ENCODE results near the gene CBX1.
A peak's percentile ranks its signal among the peaks of the same experiment; 100 is the strongest.
"Not testable (repeated sequence)": the region's sequence is repeated elsewhere in the genome, so short reads cannot be mapped to it uniquely, and the experiment has no call there.

Gene CBX1

DNA sequence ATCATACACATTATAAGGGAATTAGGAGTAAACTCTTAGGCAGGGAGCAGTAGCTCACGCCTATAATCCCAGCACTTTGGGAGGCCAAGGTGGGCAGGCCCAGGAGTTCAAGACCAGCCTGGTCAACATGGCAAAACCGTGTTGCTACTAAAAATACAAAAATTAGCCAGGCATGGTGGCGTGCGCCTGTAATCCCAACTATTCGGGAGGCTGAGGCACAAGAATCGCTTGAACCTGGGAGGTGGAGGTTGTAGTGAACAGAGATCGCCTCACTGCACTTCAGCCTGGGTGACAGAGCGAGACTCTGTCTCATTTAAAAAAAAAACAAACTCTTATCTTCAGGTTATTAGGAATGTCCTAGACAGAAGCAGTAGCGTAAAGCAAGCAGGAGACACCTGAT is 28.5 kb downstream of the CBX1 start:
- peaks cover 18% of the 10 kb centered on the region; the same call in 1 of the 2 replicates for H3K36me3 ChIP-seq (ENCODE audit: insufficient read depth, low read length)
- not testable (repeated sequence) for H2AFZ ChIP-seq (ENCODE audit: low read length, unreplicated experiment); H3K4me3 ChIP-seq (ENCODE audit: low read depth, low read length); H3K27ac ChIP-seq (ENCODE audit: low read depth, low read length); H3K27me3 ChIP-seq (ENCODE audit: insufficient read depth, low read length)
- H3K79me2 ChIP-seq (ENCODE audit: control insufficient read depth, insufficient read depth, low read length, unreplicated experiment): peaks cover 11% of the 10 kb centered on the region
- H3K4me1 ChIP-seq (ENCODE audit: control insufficient read depth, insufficient read depth, low read length, unreplicated experiment): peaks cover 18% of the 10 kb centered on the region

GRCh38 chr17:48071654-48072053 is 29.6 kb downstream of the CBX1 start:
- Histone ChIP-seq H2AFZ (ENCODE audit: low read length, unreplicated experiment) (no peak overlapping the region), H3K27ac (ENCODE audit: low read depth, low read length) (no peak overlapping the region), H3K27me3 (ENCODE audit: insufficient read depth, low read length) (no peaks in the 10 kb centered on the region), H3K36me3 (ENCODE audit: insufficient read depth, low read length) (peaks cover 16% of the 10 kb centered on the region; the same call in 1 of the 2 replicates), H3K79me2 (ENCODE audit: control insufficient read depth, insufficient read depth, low read length, unreplicated experiment) (peaks cover 7% of the 10 kb centered on the region), H3K4me1 (ENCODE audit: control insufficient read depth, insufficient read depth, low read length, unreplicated experiment) (peaks cover 22% of the 10 kb centered on the region), H3K4me3 (ENCODE audit: low read depth, low read length) (no peak overlapping the region)

- no peak overlapping the region for H2AFZ ChIP-seq (ENCODE audit: low read length, unreplicated experiment)
- H3K36me3 ChIP-seq (ENCODE audit: insufficient read depth, low read length): peaks cover 18% of the 10 kb centered on the region
- peaks cover 6% of the 10 kb centered on the region for H3K79me2 ChIP-seq (ENCODE audit: control insufficient read depth, insufficient read depth, low read length, unreplicated experiment)
- no peaks in the 10 kb centered on the region for H3K27me3 ChIP-seq (ENCODE audit: insufficient read depth, low read length)
- no peak overlapping the region for H3K4me3 ChIP-seq (ENCODE audit: low read depth, low read length)
- H3K27ac ChIP-seq (ENCODE audit: low read depth, low read length): 0 out of 2 replicates have a peak overlapping the region, but pooled peaks have one; percentile 13
- H3K4me1 ChIP-seq (ENCODE audit: control insufficient read depth, insufficient read depth, low read length, unreplicated experiment): peaks cover 31% of the 10 kb centered on the region
Measured at GRCh38 chr17:48070195-48070594, 31.1 kb downstream of the CBX1 start.

DNA sequence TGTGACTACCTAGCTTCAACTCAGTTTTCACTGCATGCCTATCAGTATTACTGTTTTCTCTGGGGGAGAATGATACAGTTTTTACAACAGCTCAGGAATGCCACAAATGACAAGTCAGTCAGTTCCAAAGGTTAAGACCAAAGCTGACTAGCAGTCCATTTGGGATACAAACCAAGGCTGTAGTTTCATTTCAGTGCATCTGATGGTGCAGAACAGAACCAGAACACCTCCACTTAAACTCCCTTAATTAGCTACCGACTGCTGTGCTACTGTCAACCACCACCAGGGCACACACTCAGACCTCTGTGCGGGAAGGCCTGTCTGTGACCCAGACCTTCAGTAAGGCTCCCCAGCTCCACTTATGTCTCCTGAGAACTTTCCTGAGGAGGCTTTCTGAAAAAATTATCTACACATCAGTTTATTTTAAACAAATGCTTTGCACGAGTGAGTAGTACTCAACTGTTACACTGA is 32.8 kb downstream of the CBX1 start:
- H3K79me2 ChIP-seq (ENCODE audit: control insufficient read depth, insufficient read depth, low read length, unreplicated experiment): peaks cover 6% of the 10 kb centered on the region
- no peak overlapping the region for H2AFZ ChIP-seq (ENCODE audit: low read length, unreplicated experiment)
- H3K27ac ChIP-seq (ENCODE audit: low read depth, low read length): peak overlapping the region; percentile 51
- H3K4me1 ChIP-seq (ENCODE audit: control insufficient read depth, insufficient read depth, low read length, unreplicated experiment): peaks cover 25% of the 10 kb centered on the region
- H3K4me3 ChIP-seq (ENCODE audit: low read depth, low read length): no peak overlapping the region
- peaks cover 24% of the 10 kb centered on the region for H3K36me3 ChIP-seq (ENCODE audit: insufficient read depth, low read length)
- no peaks in the 10 kb centered on the region for H3K27me3 ChIP-seq (ENCODE audit: insufficient read depth, low read length)

DNA sequence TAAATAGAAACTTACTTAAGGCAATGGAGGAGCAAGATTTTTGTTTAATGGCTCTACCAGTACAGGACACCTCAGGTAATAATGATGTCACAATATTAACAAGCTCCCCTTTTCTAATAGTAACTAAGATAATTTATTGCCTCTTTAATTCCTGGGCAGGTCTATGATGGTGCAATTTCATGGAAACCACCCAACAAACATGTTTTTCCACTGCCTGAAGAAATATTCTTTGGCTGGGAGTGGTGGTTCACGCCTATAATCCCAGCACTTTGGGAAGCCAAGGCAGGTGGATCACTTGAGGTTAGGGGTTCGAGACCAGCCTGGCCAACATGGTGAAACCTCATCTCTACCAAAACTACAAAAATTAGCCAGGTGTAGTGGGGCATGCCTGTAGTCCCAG is 33.5 kb downstream of the CBX1 start:
- not testable (repeated sequence) for H3K79me2 ChIP-seq (ENCODE audit: control insufficient read depth, insufficient read depth, low read length, unreplicated experiment); H3K4me3 ChIP-seq (ENCODE audit: low read depth, low read length); H3K27me3 ChIP-seq (ENCODE audit: insufficient read depth, low read length); H2AFZ ChIP-seq (ENCODE audit: low read length, unreplicated experiment)
- Histone ChIP-seq H3K27ac (ENCODE audit: low read depth, low read length) (peak overlapping the region; percentile 51), H3K36me3 (ENCODE audit: insufficient read depth, low read length) (peaks cover 28% of the 10 kb centered on the region), H3K4me1 (ENCODE audit: control insufficient read depth, insufficient read depth, low read length, unreplicated experiment) (peaks cover 25% of the 10 kb centered on the region)

- Histone ChIP-seq H3K27me3 (ENCODE audit: insufficient read depth, low read length) (no peaks in the 10 kb centered on the region), H3K27ac (ENCODE audit: low read depth, low read length) (no peak overlapping the region), H3K4me1 (ENCODE audit: control insufficient read depth, insufficient read depth, low read length, unreplicated experiment) (peaks cover 25% of the 10 kb centered on the region), H3K36me3 (ENCODE audit: insufficient read depth, low read length) (peaks cover 31% of the 10 kb centered on the region), H3K4me3 (ENCODE audit: low read depth, low read length) (no peak overlapping the region), H2AFZ (ENCODE audit: low read length, unreplicated experiment) (no peak overlapping the region), H3K79me2 (ENCODE audit: control insufficient read depth, insufficient read depth, low read length, unreplicated experiment) (peaks cover 6% of the 10 kb centered on the region)
Measured at GRCh38 chr17:48067245-48067644, 34.0 kb downstream of the CBX1 start.

GRCh38 chr17:48066656-48067055 is 34.6 kb downstream of the CBX1 start:
- Histone ChIP-seq H3K4me1 (ENCODE audit: control insufficient read depth, insufficient read depth, low read length, unreplicated experiment) (peaks cover 25% of the 10 kb centered on the region), H3K4me3 (ENCODE audit: low read depth, low read length) (no peak overlapping the region), H3K27me3 (ENCODE audit: insufficient read depth, low read length) (no peaks in the 10 kb centered on the region), H3K36me3 (ENCODE audit: insufficient read depth, low read length) (peaks cover 37% of the 10 kb centered on the region), H3K79me2 (ENCODE audit: control insufficient read depth, insufficient read depth, low read length, unreplicated experiment) (peaks cover 6% of the 10 kb centered on the region), H3K27ac (ENCODE audit: low read depth, low read length) (peak overlapping the region; percentile 36), H2AFZ (ENCODE audit: low read length, unreplicated experiment) (no peak overlapping the region)

DNA sequence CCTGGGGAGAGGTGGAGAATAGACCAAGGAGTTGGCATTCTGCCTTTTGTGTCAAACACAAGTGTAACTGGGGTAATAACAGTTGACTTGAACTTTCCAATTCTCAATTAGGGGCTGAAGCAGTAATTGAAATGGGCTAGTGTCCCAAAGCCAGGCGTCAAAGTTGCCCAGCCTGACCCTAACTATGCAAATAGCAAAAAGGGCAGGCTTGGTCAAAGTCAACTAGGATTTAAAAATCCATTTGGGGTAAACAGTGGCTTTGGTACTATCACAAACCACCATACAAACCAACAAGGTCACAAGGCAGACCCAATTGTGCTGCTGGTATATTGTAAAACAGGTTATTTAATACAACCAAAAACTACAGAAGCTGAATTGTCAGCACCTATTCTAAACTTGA is 35.1 kb downstream of the CBX1 start:
- H3K79me2 ChIP-seq (ENCODE audit: control insufficient read depth, insufficient read depth, low read length, unreplicated experiment): peaks cover 6% of the 10 kb centered on the region
- H3K27ac ChIP-seq (ENCODE audit: low read depth, low read length): 0 out of 2 replicates have a peak overlapping the region, but pooled peaks have one; percentile 36
- no peak overlapping the region for H2AFZ ChIP-seq (ENCODE audit: low read length, unreplicated experiment)
- H3K36me3 ChIP-seq (ENCODE audit: insufficient read depth, low read length): peaks cover 34% of the 10 kb centered on the region
- H3K4me1 ChIP-seq (ENCODE audit: control insufficient read depth, insufficient read depth, low read length, unreplicated experiment): peaks cover 27% of the 10 kb centered on the region
- no peaks in the 10 kb centered on the region for H3K27me3 ChIP-seq (ENCODE audit: insufficient read depth, low read length)
- no peak overlapping the region for H3K4me3 ChIP-seq (ENCODE audit: low read depth, low read length)

DNA sequence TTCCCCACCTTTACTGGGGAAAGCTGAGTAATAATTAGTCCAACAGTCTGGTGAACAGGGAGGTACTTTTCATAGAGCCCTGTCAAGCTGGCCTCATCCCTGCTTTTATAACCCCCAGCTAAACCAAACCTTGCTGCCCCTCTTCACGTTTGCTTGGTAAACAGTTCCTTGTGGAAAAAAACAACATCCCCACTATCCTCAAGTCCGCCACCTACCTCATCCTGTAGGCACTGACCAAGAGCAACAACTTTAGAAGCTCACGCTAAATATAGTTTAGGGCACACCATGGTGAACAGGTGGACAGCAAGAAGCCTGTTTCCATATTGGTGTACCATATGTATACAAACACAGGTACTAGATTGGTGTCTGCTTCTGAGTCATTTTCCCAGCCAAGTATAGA is 36.6 kb downstream of the CBX1 start:
- Histone ChIP-seq H3K79me2 (ENCODE audit: control insufficient read depth, insufficient read depth, low read length, unreplicated experiment) (peaks cover 6% of the 10 kb centered on the region), H3K27ac (ENCODE audit: low read depth, low read length) (no peak overlapping the region), H3K36me3 (ENCODE audit: insufficient read depth, low read length) (peaks cover 36% of the 10 kb centered on the region), H2AFZ (ENCODE audit: low read length, unreplicated experiment) (no peak overlapping the region), H3K27me3 (ENCODE audit: insufficient read depth, low read length) (no peaks in the 10 kb centered on the region), H3K4me1 (ENCODE audit: control insufficient read depth, insufficient read depth, low read length, unreplicated experiment) (peaks cover 35% of the 10 kb centered on the region), H3K4me3 (ENCODE audit: low read depth, low read length) (no peak overlapping the region)

GRCh38 chr17:48062273-48062672 is 39.0 kb downstream of the CBX1 start:
- Histone ChIP-seq H3K4me1 (ENCODE audit: control insufficient read depth, insufficient read depth, low read length, unreplicated experiment) (peaks cover 21% of the 10 kb centered on the region), H3K36me3 (ENCODE audit: insufficient read depth, low read length) (peaks cover 45% of the 10 kb centered on the region), H3K4me3 (ENCODE audit: low read depth, low read length) (no peak overlapping the region)

DNA sequence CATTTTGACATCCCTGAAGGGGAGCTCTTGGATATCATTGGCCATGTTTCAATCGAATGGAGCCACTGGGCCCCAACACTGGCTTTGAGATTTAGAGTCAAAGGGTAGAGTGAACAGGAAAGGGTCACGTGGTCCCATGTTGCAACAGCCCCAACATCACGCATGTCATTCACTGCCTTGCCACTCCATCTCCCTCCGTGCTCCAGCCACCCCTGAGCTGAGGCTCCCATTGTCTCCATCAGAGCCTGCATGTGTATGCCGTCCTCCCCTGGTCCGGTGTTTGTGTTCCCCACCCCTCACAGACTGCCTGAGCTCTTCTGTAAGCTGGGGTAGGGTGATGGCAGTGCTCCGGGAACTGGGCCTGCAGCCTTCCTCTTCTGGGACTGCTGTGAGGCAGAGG is 41.0 kb downstream of the CBX1 start:
- no peaks in the 10 kb centered on the region for H3K27me3 ChIP-seq (ENCODE audit: insufficient read depth, low read length)
- no peak overlapping the region for H2AFZ ChIP-seq (ENCODE audit: low read length, unreplicated experiment)
- H3K79me2 ChIP-seq (ENCODE audit: control insufficient read depth, insufficient read depth, low read length, unreplicated experiment): peaks cover 13% of the 10 kb centered on the region
- H3K36me3 ChIP-seq (ENCODE audit: insufficient read depth, low read length): peaks cover 42% of the 10 kb centered on the region; the same call in 1 of the 2 replicates
- peak overlapping the region; percentile 41 for H3K27ac ChIP-seq (ENCODE audit: low read depth, low read length)
- H3K4me1 ChIP-seq (ENCODE audit: control insufficient read depth, insufficient read depth, low read length, unreplicated experiment): peaks cover 23% of the 10 kb centered on the region
- H3K4me3 ChIP-seq (ENCODE audit: low read depth, low read length): no peak overlapping the region

More at GRCh38 chr17:48062273-48062672, 39.0 kb downstream of the CBX1 start:
- Histone ChIP-seq H3K27me3 (ENCODE audit: insufficient read depth, low read length) (no peaks in the 10 kb centered on the region), H3K79me2 (ENCODE audit: control insufficient read depth, insufficient read depth, low read length, unreplicated experiment) (peaks cover 11% of the 10 kb centered on the region), H3K27ac (ENCODE audit: low read depth, low read length) (no peak overlapping the region), H2AFZ (ENCODE audit: low read length, unreplicated experiment) (no peak overlapping the region)
